GM12878 (cell line): ENCODE results near the gene TRAP1. TPM values are rescaled to one million over a fixed set of nuclear protein-coding genes. Genes with fewer than 3 reads are reported as not detected.

ENCODE experiments used
- ATAC-seq: fragments of 200-7000 bp; cut with Tn5 transposase; 3 replicates; pipeline ENCODE4 v1.9.1; 2020; ENCODE audit warnings: mild to moderate bottlenecking, moderate library complexity
- BruUV-seq: library from RNA; stranded (reverse); fragments of 400-500 nt; replicated peaks from 2 replicates; lab custom pipeline; 2021; lab: Mats Ljungman, UMichigan
- CTCF ChIA-PET: fragments of 300-600 bp; sonication (Branson Sonifier 250); formaldehyde crosslinking; extraction: SDS; loops from one replicate; lab custom pipeline; 2021; ENCODE audit warnings: inconsistent platforms; lab: Yijun Ruan, JAX
- POLR2A ChIA-PET: fragments of 350-600 bp; formaldehyde crosslinking; extraction: SDS; loops from one replicate; lab custom pipeline; 2021; ENCODE audit warnings: inconsistent platforms; lab: Charles Lee
- RAD21 ChIA-PET: fragments of 300-600 bp; sonication (Branson Sonifier 250); formaldehyde crosslinking; loops from one replicate; lab custom pipeline; 2023; ENCODE audit warnings: antibody characterized with exemption; ENCODE audit not compliant: unreplicated experiment; lab: Charles Lee
- SMC1A ChIA-PET: fragments of 300-600 bp; sonication (Branson Sonifier 250); formaldehyde crosslinking; loops from one replicate; lab custom pipeline; 2023; ENCODE audit not compliant: unreplicated experiment, uncharacterized antibody; lab: Charles Lee
- DNase-seq: peaks from one replicate; pipeline ENCODE4 v3.0.0-alpha.2; 2011; ENCODE audit warnings: low read depth, low spot score
- FAIRE-seq: peaks from 3 replicates; lab custom pipeline; 2011; peaks lifted over from hg19 to GRCh38; lab: Jason Lieb, UNC
- H2AFZ ChIP-seq: 2 replicates; pipeline ENCODE4 v1.6.0; 2011; ENCODE audit warnings: low read depth, low read length, control low read depth; ENCODE audit not compliant: control insufficient read depth
- H3K27ac ChIP-seq: 2 replicates; pipeline ENCODE4 v1.5.1; 2011; ENCODE audit warnings: control low read depth; ENCODE audit not compliant: control insufficient read depth, insufficient read depth
- H3K27me3 ChIP-seq, 2 experiments: replicated peaks in 1 of 2; 2 replicates each; pipeline versions ENCODE4 v1.6.0 to v1.6.1; 2011; ENCODE audit warnings: low read length in 1 of 2; ENCODE audit not compliant: control insufficient read depth in 2 of 2, insufficient read depth in 2 of 2
- H3K36me3 ChIP-seq, 2 experiments: 2 replicates each; pipeline ENCODE4 v1.5.1; 2011; ENCODE audit warnings: low read length in 1 of 2; ENCODE audit not compliant: control insufficient read depth in 2 of 2, insufficient read depth in 2 of 2
- H3K4me1 ChIP-seq: 2 replicates; pipeline ENCODE4 v1.6.1; 2011; ENCODE audit warnings: mild to moderate bottlenecking, low read length, moderate library complexity, mixed read lengths; ENCODE audit not compliant: control insufficient read depth, insufficient read depth
- H3K4me2 ChIP-seq: 2 replicates; pipeline ENCODE4 v1.6.0; 2011; ENCODE audit warnings: control low read depth; ENCODE audit not compliant: control insufficient read depth, insufficient read depth
- H3K4me3 ChIP-seq: fragments of 200-600 bp; sonication (generic); 2 replicates; pipeline ENCODE4 v1.5.1; 2016
- H3K79me2 ChIP-seq: 2 replicates; pipeline ENCODE4 v1.6.0; 2011; ENCODE audit warnings: low read length; ENCODE audit not compliant: control insufficient read depth, insufficient read depth
- H3K9ac ChIP-seq: 2 replicates; pipeline ENCODE4 v1.8.0; 2011; ENCODE audit warnings: low read length, control low read depth, mixed read lengths; ENCODE audit not compliant: control insufficient read depth, insufficient read depth
- H3K9me3 ChIP-seq: replicated peaks from 3 replicates; pipeline ENCODE4 v1.5.1; 2011; ENCODE audit warnings: mild to moderate bottlenecking, low read length; ENCODE audit not compliant: control insufficient read depth, insufficient read depth
- H4K20me1 ChIP-seq: 2 replicates; pipeline ENCODE4 v1.6.0; 2011; ENCODE audit not compliant: control insufficient read depth, insufficient read depth
- E4F1 ChIP-seq: fragments of 450-650 bp; IDR thresholded peaks from 2 replicates; pipeline ENCODE4 v1.6.1; 2018; ENCODE audit warnings: borderline replicate concordance, mild to moderate bottlenecking; ENCODE audit not compliant: partially characterized antibody
- HDGF ChIP-seq: fragments of 450-650 bp; IDR thresholded peaks from 2 replicates; pipeline ENCODE4 v1.6.1; 2016; ENCODE audit warnings: antibody characterized with exemption
- STAT3 ChIP-seq: IDR thresholded peaks from 2 replicates; pipeline ENCODE4 v1.6.1; 2011; ENCODE audit warnings: low read depth, low read length, improper control_type of control experiment
- WGBS: methylation state at CpG from one replicate; pipeline ENCODE4 v1.1.6; 2016; ENCODE audit warnings: low lambda C conversion rate; ENCODE audit not compliant: insufficient replicate concordance, insufficient coverage; ENCODE audit errors: missing lambda C conversion rate; 5-methylcytosine and 5-hydroxymethylcytosine counted together
- in situ Hi-C: fragments of 300-500 bp; cut with MboI; formaldehyde crosslinking; loops from 9 replicates; pipeline ENCODE4 v1.14.3; 2018; ENCODE audit warnings: mixed read lengths
- intact Hi-C: fragments of 100-400 bp; cut with micrococcal nuclease; formaldehyde crosslinking; loops from one replicate; pipeline ENCODE4 v1.14.2; 2022; ENCODE audit not compliant: unreplicated experiment
- polyA plus RNA-seq, 11 experiments: library from polyadenylated mRNA; depleted of rRNA in 4 of 11; unstranded in 6 of 11; stranded (reverse) in 5 of 11; fragments of >200 nt; fragmentation: Nextera tagmentation in 4 of 11; fragmentation: Illumina TruSeq in 1 of 11; extraction: Ambion mirVana in 4 of 11; extraction: Trizol in 1 of 11; gene quantifications; 1 replicate in 1 of 11; 2 replicates in 10 of 11; pipeline versions ENCODE4 v1.2.1 to v1.2.3, GENCODE V29; 2011 to 2016; ENCODE audit warnings: inconsistent platforms in 2 of 11, missing spikeins in 2 of 11, low read depth in 1 of 11
- total RNA-seq, 4 experiments: library from RNA; depleted of rRNA in 3 of 4; stranded (reverse); fragments of >200 nt in 3 of 4; fragmentation: Illumina TruSeq in 1 of 4; extraction: Trizol in 1 of 4; gene quantifications; 2 replicates each; pipeline versions ENCODE4 v1.2.1 to v1.2.3, GENCODE V29; 2013 to 2021
- TF ChIP-seq, protein P1 (sequence below): IDR thresholded peaks from 2 replicates; pipeline ENCODE4 v1.6.1; 2012; ENCODE audit warnings: low read length, inconsistent platforms

Gene TRAP1
- total and polyA plus RNA-seq, 10 of the 15 experiments (the other 5 are each of a cell fraction or from before 2014, with no cell fraction given), result 16.3 to 442 (median 241) TPM

DNA sequence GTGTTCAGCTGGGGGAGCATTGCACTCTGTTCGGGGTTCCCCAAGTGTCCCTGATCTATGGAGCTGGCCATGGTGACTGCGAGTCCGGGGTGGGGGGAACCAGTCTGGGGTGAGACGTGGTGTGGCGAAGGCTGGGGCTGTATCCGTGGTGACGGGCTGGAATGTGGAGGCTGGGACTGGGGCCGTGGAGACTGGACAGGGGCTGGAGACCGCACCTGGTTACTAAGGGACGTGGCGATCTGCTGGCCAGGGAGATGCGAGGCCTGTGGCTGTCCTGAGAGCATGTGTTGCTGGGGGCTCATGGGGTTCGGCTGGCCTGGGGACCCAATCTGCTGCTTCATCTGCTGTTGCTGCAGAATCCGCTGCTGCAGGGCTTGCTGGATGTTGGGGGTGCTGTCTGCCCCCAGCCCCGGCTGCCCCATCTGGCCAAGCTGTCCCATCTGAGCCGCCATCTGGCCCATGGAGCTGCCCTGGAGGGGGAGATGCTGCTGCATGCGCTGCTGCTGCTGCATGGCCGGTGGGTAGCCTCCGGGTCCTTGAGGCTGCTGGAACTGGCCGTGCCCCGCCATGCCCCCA, 10.6 kb upstream of the TRAP1 start:
- in situ Hi-C loops, result no loop called here
- WGBS, result 97% methylated on average over 19 of the region's 21 CpGs
- TF ChIP-seq E4F1, result no peak
- TF ChIP-seq HDGF, result no peak
- no peak for TF ChIP-seq STAT3
- TF ChIP-seq, protein P1, sequence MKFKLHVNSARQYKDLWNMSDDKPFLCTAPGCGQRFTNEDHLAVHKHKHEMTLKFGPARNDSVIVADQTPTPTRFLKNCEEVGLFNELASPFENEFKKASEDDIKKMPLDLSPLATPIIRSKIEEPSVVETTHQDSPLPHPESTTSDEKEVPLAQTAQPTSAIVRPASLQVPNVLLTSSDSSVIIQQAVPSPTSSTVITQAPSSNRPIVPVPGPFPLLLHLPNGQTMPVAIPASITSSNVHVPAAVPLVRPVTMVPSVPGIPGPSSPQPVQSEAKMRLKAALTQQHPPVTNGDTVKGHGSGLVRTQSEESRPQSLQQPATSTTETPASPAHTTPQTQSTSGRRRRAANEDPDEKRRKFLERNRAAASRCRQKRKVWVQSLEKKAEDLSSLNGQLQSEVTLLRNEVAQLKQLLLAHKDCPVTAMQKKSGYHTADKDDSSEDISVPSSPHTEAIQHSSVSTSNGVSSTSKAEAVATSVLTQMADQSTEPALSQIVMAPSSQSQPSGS, result no peak
- ChIA-PET RAD21 (no interaction called here), SMC1A (no interaction called here), CTCF (no interaction called here), POLR2A (no interaction called here)
- Histone ChIP-seq H2AFZ (no peak overlapping the region), H3K4me1 (no peaks in the 10 kb centered on the region), H3K27ac (no peak overlapping the region), H3K9me3 (no peaks in the 10 kb centered on the region), H3K36me3 (peaks cover 8 to 39% of the 10 kb centered on the region in 2 experiments), H3K27me3 (no peaks in the 10 kb centered on the region), H3K4me3 (no peak overlapping the region), H3K9ac (no peak overlapping the region), H3K79me2 (no peaks in the 10 kb centered on the region), H3K4me2 (no peak overlapping the region), H4K20me1 (no peaks in the 10 kb centered on the region)
- DNase-seq (no peak), ATAC-seq (no peak), FAIRE-seq (no peak)
- BruUV-seq, result no TSS peak
- intact Hi-C loops, result no loop called here
